H1 (cell line): ENCODE results near the gene SEMA3B. TPM values are rescaled to one million over a fixed set of nuclear protein-coding genes. Genes with fewer than 3 reads are reported as not detected.

ENCODE experiments used
- CTCF ChIA-PET: fragments of 300-600 bp; sonication (Branson Sonifier 250); formaldehyde crosslinking; loops from one replicate; lab custom pipeline; 2021; ENCODE audit not compliant: partially characterized antibody; lab: Charles Lee
- POLR2A ChIA-PET: fragments of 300-600 bp; sonication (Branson Sonifier 250); formaldehyde crosslinking; loops from one replicate; lab custom pipeline; 2021; ENCODE audit warnings: inconsistent platforms; ENCODE audit not compliant: partially characterized antibody; lab: Charles Lee
- DNase-seq, 2 experiments: peaks; one replicate each; pipeline versions ENCODE4 v3.0.0 to v3.0.0-alpha.2; 2010 to 2022; ENCODE audit warnings: low spot score in 2 of 2, low read depth in 1 of 2, mixed read lengths in 1 of 2
- FAIRE-seq: peaks from 2 replicates; lab custom pipeline; 2011; peaks lifted over from hg19 to GRCh38; lab: Jason Lieb, UNC
- H2AFZ ChIP-seq: 2 replicates; pipeline ENCODE4 v1.8.1; 2012; ENCODE audit warnings: low read length, inconsistent platforms
- H2AK5ac ChIP-seq: 2 replicates; pipeline ENCODE4 v1.6.1; 2013; ENCODE audit warnings: low read depth, low read length
- H2BK120ac ChIP-seq: replicated peaks from 2 replicates; pipeline ENCODE3; 2013; ENCODE audit warnings: low read depth, low read length, inconsistent platforms
- H2BK12ac ChIP-seq: 2 replicates; pipeline ENCODE4 v1.6.1; 2013; ENCODE audit warnings: low read depth, low read length
- H2BK15ac ChIP-seq: 2 replicates; pipeline ENCODE4 v1.6.1; 2013; ENCODE audit warnings: low read length
- H2BK20ac ChIP-seq: 2 replicates; pipeline ENCODE4 v1.6.1; 2013; ENCODE audit warnings: low read length
- H2BK5ac ChIP-seq: 2 replicates; pipeline ENCODE4 v1.6.1; 2013; ENCODE audit warnings: low read depth, low read length
- H3K14ac ChIP-seq: 2 replicates; pipeline ENCODE4 v1.6.1; 2013; ENCODE audit warnings: inconsistent platforms; ENCODE audit not compliant: insufficient read length
- H3K18ac ChIP-seq: 2 replicates; pipeline ENCODE4 v1.6.1; 2013; ENCODE audit warnings: low read length; ENCODE audit errors: extremely low read depth
- H3K23ac ChIP-seq: 2 replicates; pipeline ENCODE4 v1.6.1; 2013; ENCODE audit warnings: inconsistent platforms; ENCODE audit not compliant: insufficient read length
- H3K23me2 ChIP-seq: 2 replicates; pipeline ENCODE4 v1.6.1; 2013; ENCODE audit warnings: low read depth, low read length
- H3K27ac ChIP-seq: 2 replicates; pipeline ENCODE4 v1.6.1; 2011; ENCODE audit warnings: low read depth, low read length, inconsistent platforms
- H3K27me3 ChIP-seq, 4 experiments: replicated peaks in 1 of 4; 1 replicate in 1 of 4; 2 replicates in 3 of 4; pipeline versions ENCODE4 v1.6.1 to v1.8.1; 2011 to 2013; ENCODE audit warnings: low read length in 3 of 4, mild to moderate bottlenecking in 3 of 4, inconsistent platforms in 2 of 4, mixed read lengths in 2 of 4, moderate library complexity in 1 of 4; ENCODE audit not compliant: control insufficient read depth in 3 of 4, insufficient read depth in 3 of 4; ENCODE audit errors: extremely low read depth in 1 of 4
- H3K36me3 ChIP-seq, 4 experiments: 2 replicates each; pipeline versions ENCODE4 v1.6.1 to v1.8.1; 2011 to 2013; ENCODE audit warnings: mild to moderate bottlenecking in 4 of 4, low read length in 3 of 4, moderate library complexity in 2 of 4, control low read depth in 1 of 4, inconsistent platforms in 1 of 4; ENCODE audit not compliant: insufficient read depth in 4 of 4, control insufficient read depth in 2 of 4
- H3K4ac ChIP-seq: replicated peaks from 2 replicates; pipeline ENCODE3; 2013; ENCODE audit warnings: low read length, low read depth, mixed read lengths, inconsistent platforms; ENCODE audit not compliant: insufficient read length
- H3K4me1 ChIP-seq, 4 experiments: replicated peaks in 1 of 4; 1 replicate in 1 of 4; 2 replicates in 3 of 4; pipeline versions ENCODE4 v1.6.1 to v1.8.1; 2011 to 2013; ENCODE audit warnings: low read length in 3 of 4, inconsistent platforms in 2 of 4, mixed read lengths in 1 of 4; ENCODE audit not compliant: insufficient read depth in 4 of 4, control insufficient read depth in 3 of 4
- H3K4me2 ChIP-seq, 2 experiments: 2 replicates each; pipeline versions ENCODE4 v1.6.1 to v1.8.1; 2011 to 2013; ENCODE audit warnings: low read depth in 2 of 2, low read length in 2 of 2, control low read depth in 1 of 2, inconsistent platforms in 1 of 2, mild to moderate bottlenecking in 1 of 2; ENCODE audit not compliant: insufficient read depth in 1 of 2
- H3K4me3 ChIP-seq, 4 experiments: fragments of 200-600, 300-600 bp in 1 of 4; sonication (generic), shearing (Covaris generic), sonication (Bioruptor Twin) in 1 of 4; 2 replicates each; pipeline versions ENCODE4 v1.5.1 to v1.8.1; 2011 to 2016; ENCODE audit warnings: low read length in 4 of 4, low read depth in 3 of 4, control low read depth in 2 of 4, inconsistent platforms in 2 of 4, mild to moderate bottlenecking in 2 of 4, mixed read lengths in 1 of 4, moderate library complexity in 1 of 4; ENCODE audit not compliant: insufficient read depth in 2 of 4; ENCODE audit errors: extremely low read depth in 1 of 4
- H3K56ac ChIP-seq: replicated peaks from 2 replicates; pipeline ENCODE3; 2013; ENCODE audit warnings: low read depth, mild to moderate bottlenecking, mixed read lengths, low read length, inconsistent platforms; ENCODE audit not compliant: insufficient read length
- H3K79me1 ChIP-seq: 2 replicates; pipeline ENCODE4 v1.6.1; 2013; ENCODE audit warnings: low read depth, low read length, control low read depth
- H3K79me2 ChIP-seq, 2 experiments: 2 replicates each; pipeline versions ENCODE4 v1.6.1 to v1.8.1; 2012 to 2013; ENCODE audit warnings: low read length in 2 of 2, mild to moderate bottlenecking in 2 of 2, inconsistent platforms in 1 of 2; ENCODE audit not compliant: insufficient read depth in 2 of 2, control insufficient read depth in 1 of 2
- H3K9ac ChIP-seq, 4 experiments: replicated peaks in 1 of 4; 1 replicate in 1 of 4; 2 replicates in 3 of 4; pipeline versions ENCODE4 v1.6.1 to v1.8.1; 2011 to 2013; ENCODE audit warnings: low read depth in 3 of 4, low read length in 3 of 4, control low read depth in 2 of 4, mild to moderate bottlenecking in 2 of 4, moderate library complexity in 2 of 4, inconsistent platforms in 1 of 4; ENCODE audit errors: extremely low read depth in 1 of 4
- H3K9me3 ChIP-seq, 2 experiments: 2 replicates each; pipeline versions ENCODE4 v1.6.1 to v1.8.1; 2012 to 2013; ENCODE audit warnings: mild to moderate bottlenecking in 2 of 2, moderate library complexity in 2 of 2, control low read depth in 1 of 2, inconsistent platforms in 1 of 2, low read depth in 1 of 2, low read length in 1 of 2, mixed read lengths in 1 of 2; ENCODE audit not compliant: insufficient read depth in 2 of 2
- H4K20me1 ChIP-seq, 2 experiments: replicated peaks in 1 of 2; 2 replicates each; pipeline versions ENCODE3 to v1.8.1; 2011 to 2013; ENCODE audit warnings: inconsistent platforms in 2 of 2, low read length in 2 of 2, mild to moderate bottlenecking in 1 of 2; ENCODE audit not compliant: insufficient read depth in 2 of 2, control insufficient read depth in 1 of 2
- H4K5ac ChIP-seq: 2 replicates; pipeline ENCODE4 v1.6.1; 2013; ENCODE audit warnings: low read length, low read depth, mixed read lengths, inconsistent platforms; ENCODE audit not compliant: insufficient read length
- H4K8ac ChIP-seq: 2 replicates; pipeline ENCODE4 v1.8.0; 2013; ENCODE audit warnings: mild to moderate bottlenecking, moderate library complexity, low read length, inconsistent platforms; ENCODE audit not compliant: insufficient read depth; ENCODE audit errors: extremely low read depth
- H4K91ac ChIP-seq: replicated peaks from 2 replicates; pipeline ENCODE3; 2013; ENCODE audit warnings: low read length, mixed read lengths, inconsistent platforms; ENCODE audit not compliant: insufficient read length
- POLR2AphosphoS5 ChIP-seq: IDR thresholded peaks from 2 replicates; pipeline ENCODE4 v1.6.1; 2011; ENCODE audit warnings: low read depth, low read length
- SP1 ChIP-seq: IDR thresholded peaks from 2 replicates; pipeline ENCODE4 v1.6.1; 2011; ENCODE audit warnings: low read depth, low read length
- YY1 ChIP-seq: IDR thresholded peaks from 2 replicates; pipeline ENCODE4 v1.6.1; 2011; ENCODE audit warnings: low read depth, mild to moderate bottlenecking, low read length
- WGBS, 2 experiments: shearing (Covaris generic) in 1 of 2; methylation state at CpG; one replicate each; pipeline versions ENCODE4 v1.1.6 to v1.1.7; 2013 to 2015; ENCODE audit warnings: low lambda C conversion rate in 2 of 2, mixed read lengths in 2 of 2, inconsistent platforms in 1 of 2, low coverage in 1 of 2, missing lambda C conversion rate in 1 of 2; ENCODE audit not compliant: insufficient replicate concordance in 2 of 2, insufficient coverage in 1 of 2, insufficient read length in 1 of 2; ENCODE audit errors: extremely low coverage in 1 of 2, missing lambda C conversion rate in 1 of 2; 5-methylcytosine and 5-hydroxymethylcytosine counted together
- polyA plus RNA-seq, 7 experiments: library from polyadenylated mRNA; depleted of rRNA in 3 of 7; stranded (reverse) in 5 of 7; unstranded in 2 of 7; fragments of >200 nt in 5 of 7; fragments of 200-250 nt in 2 of 7; gene quantifications; 1 replicate in 5 of 7; 2 replicates in 1 of 7; 4 replicates in 1 of 7; pipeline versions ENCODE4 v1.2.1 to v1.2.3, GENCODE V29; 2011 to 2013; ENCODE audit warnings: missing spikeins in 2 of 7, mixed read lengths in 2 of 7
- total RNA-seq: library from RNA; stranded (reverse); fragmentation: NEBNext Ultra II Directional; extraction: Animal tissue kit (Norgen Biotek cat#: 25700); gene quantifications from 2 replicates; pipeline ENCODE4 v1.2.1, GENCODE V29; 2021

The SEMA3B gene
- total and polyA plus RNA-seq, 2 of the 8 experiments (the other 6 are each of a cell fraction or from before 2014, with no cell fraction given) = 3.0 to 4.7 TPM

DNA sequence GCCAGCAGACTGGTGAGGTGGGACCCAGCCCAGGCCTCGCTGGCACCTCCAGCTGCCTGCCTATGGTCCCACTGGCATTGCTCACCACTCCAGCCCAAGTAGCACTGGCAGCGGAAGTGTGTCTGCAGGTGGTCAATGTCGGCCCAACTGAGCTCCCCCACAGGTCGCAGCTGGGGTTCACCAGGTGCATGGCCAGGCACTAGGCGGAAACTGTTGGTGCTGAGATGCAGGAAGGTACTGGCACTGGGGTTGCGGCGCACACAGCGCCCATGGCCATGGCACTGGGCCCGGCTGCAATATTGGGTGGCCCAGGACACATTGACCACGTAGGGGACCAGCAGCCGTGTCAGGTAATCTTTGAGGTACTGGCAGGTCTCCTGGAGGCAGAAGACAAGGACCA, 49.2 kb downstream of the SEMA3B start:
- Histone ChIP-seq H2BK120ac (no peak overlapping the region), H2BK12ac (no peak overlapping the region), H3K4me1 (peaks cover 0 to 22% (median 16%) of the 10 kb centered on the region in 4 experiments; a peak in 6 of 7 replicates), H3K36me3 (peaks cover 16 to 34% (median 28%) of the 10 kb centered on the region in 4 experiments), H3K4me3 (no peak overlapping the region), H3K79me1 (peaks cover 20% of the 10 kb centered on the region), H3K23ac (no peak overlapping the region), H2BK5ac (no peak overlapping the region), H3K56ac (no peak overlapping the region), H2BK20ac (no peak overlapping the region), H2BK15ac (0 out of 2 replicates have a peak overlapping the region, but pooled peaks have one; percentile 10), H3K9me3 (no peaks in the 10 kb centered on the region; a peak in 1 of 4 replicates), H3K9ac (no peak overlapping the region), H3K14ac (no peak overlapping the region), H4K5ac (no peak overlapping the region), H3K4ac (no peak overlapping the region), H3K79me2 (peaks cover 0 to 25% of the 10 kb centered on the region in 2 experiments; a peak in 3 of 4 replicates), H3K23me2 (peaks cover 17% of the 10 kb centered on the region), H4K8ac (0 out of 2 replicates have a peak overlapping the region, but pooled peaks have one; percentile 7), H3K4me2 (no peak overlapping the region), H4K20me1 (peaks cover 19 to 35% of the 10 kb centered on the region in 2 experiments), H2AFZ (no peak overlapping the region), H4K91ac (no peak overlapping the region), H3K18ac (no peak overlapping the region), H3K27ac (no peak overlapping the region), H3K27me3 (no peaks in the 10 kb centered on the region), H2AK5ac (no peak overlapping the region)
- ChIA-PET POLR2A (interaction anchor here (0.7 to 12.6 kb wide), 6 partner anchors 12 to 34 kb away, joined by 3 to 149 read pairs (median 6); partner anchors contain the start of genes HYAL1, HYAL3, IFRD2 and NAA80), CTCF (interaction anchor here (0.6 to 3.9 kb wide), 8 partner anchors 10 to 139 kb away, joined by 3 to 17 read pairs (median 4); partner anchors contain the start of genes HYAL1 and TUSC2)
- FAIRE-seq (no peak), DNase-seq (no peak)
- WGBS, 2 experiments = 95% methylated on average over 11 of the region's 11 CpGs; no CpG with 5 or more reads in 1 of the 2 experiments
- TF ChIP-seq SP1 (no peak), POLR2AphosphoS5 (no peak), YY1 (no peak)
